T-helper 2 cell treated with Interferon-gamma antibody and Interleukin-4, amounts not matched to agents 100 ng/mL and 5 ng/mL, for 36 hours (primary cell): ENCODE data around the gene HYDIN. TPM values are rescaled to one million over a fixed set of nuclear protein-coding genes. Genes with fewer than 3 reads are reported as not detected.
"Not testable (repeated sequence)": the region's sequence is repeated elsewhere in the genome, so short reads cannot be mapped to it uniquely, and the experiment has no call there.

Experiments
- intact Hi-C: fragments of 100-400 bp; cut with micrococcal nuclease; formaldehyde crosslinking; loops from one replicate; pipeline ENCODE4 v1.15.1; 2023
- total RNA-seq: library from RNA; stranded (reverse); gene quantifications from 2 replicates; pipeline ENCODE4 v1.2.3, GENCODE V29; 2022

Gene HYDIN
- total RNA-seq, 1 donor from 2014 or later, result not detected

GRCh38 chr16:70864698-70865097, 365.8 kb downstream of the HYDIN start:
- intact Hi-C loops, result not testable (repeated sequence)

GRCh38 chr16:70861996-70862395, 368.5 kb downstream of the HYDIN start:
- intact Hi-C loops, result not testable (repeated sequence)

GRCh38 chr16:70851299-70851698, 379.2 kb downstream of the HYDIN start:
- intact Hi-C loops, result not testable (repeated sequence)

GRCh38 chr16:70823498-70824118, 406.9 kb downstream of the HYDIN start:
- intact Hi-C loops, result not testable (repeated sequence)

- intact Hi-C loops, result not testable (repeated sequence)
Measured at GRCh38 chr16:70822734-70823133, 407.8 kb downstream of the HYDIN start.

GRCh38 chr16:70818088-70818487, 412.4 kb downstream of the HYDIN start:
- intact Hi-C loops, result not testable (repeated sequence)

GRCh38 chr16:70809392-70810060, 421.0 kb downstream of the HYDIN start:
- intact Hi-C loops, result no loop called here

GRCh38 chr16:70808371-70808770, 422.2 kb downstream of the HYDIN start:
- intact Hi-C loops, result no loop called here

GRCh38 chr16:70805787-70806186, 424.7 kb downstream of the HYDIN start:
- intact Hi-C loops, result no loop called here

- intact Hi-C loops, result no loop called here
Measured at GRCh38 chr16:70805380-70805779, 425.1 kb downstream of the HYDIN start.

GRCh38 chr16:70804734-70805169, 425.8 kb downstream of the HYDIN start:
- intact Hi-C loops, result no loop called here

- intact Hi-C loops, result no loop called here
Measured at GRCh38 chr16:70804153-70804733, 426.3 kb downstream of the HYDIN start.

GRCh38 chr16:70803319-70803718, 427.2 kb downstream of the HYDIN start:
- intact Hi-C loops, result no loop called here

- intact Hi-C loops, result loop anchor here (1.0 kb wide), 2 partner anchors 64 to 488 kb away; partner anchors contain the start of gene CMTR2
Measured at GRCh38 chr16:70801611-70802010, 428.9 kb downstream of the HYDIN start.

- intact Hi-C loops, result loop anchor here (1.0 kb wide), 2 partner anchors 64 to 488 kb away; partner anchors contain the start of gene CMTR2
Measured at GRCh38 chr16:70800781-70801480, 429.6 kb downstream of the HYDIN start, which contains the start of gene VAC14. Gene VAC14, minus strand, starts transcription at chr16:70801158. Its CDS starts 258 bp downstream, at chr16:70800900.

GRCh38 chr16:70800311-70800710, 430.2 kb downstream of the HYDIN start:
- intact Hi-C loops, result no loop called here

GRCh38 chr16:70796301-70796700, 434.2 kb downstream of the HYDIN start:
- intact Hi-C loops, result no loop called here

GRCh38 chr16:70795296-70795912, 435.1 kb downstream of the HYDIN start:
- intact Hi-C loops, result no loop called here

- intact Hi-C loops, result no loop called here
Measured at GRCh38 chr16:70793851-70794502, 436.5 kb downstream of the HYDIN start.

- intact Hi-C loops, result no loop called here
Measured at GRCh38 chr16:70790815-70791214, 439.7 kb downstream of the HYDIN start.
